ENCODE measurements around the gene SBF2.

- TF ChIP-seq POLR2A (IDR thresholded peaks at IDR 0.05; ENCODE audit: low read depth) (no peak), EP300 (IDR thresholded peaks at IDR 0.05) (no peak), POLR2AphosphoS5 (IDR thresholded peaks at IDR 0.05) (no peak)
- TF ChIP-seq, protein P1, sequence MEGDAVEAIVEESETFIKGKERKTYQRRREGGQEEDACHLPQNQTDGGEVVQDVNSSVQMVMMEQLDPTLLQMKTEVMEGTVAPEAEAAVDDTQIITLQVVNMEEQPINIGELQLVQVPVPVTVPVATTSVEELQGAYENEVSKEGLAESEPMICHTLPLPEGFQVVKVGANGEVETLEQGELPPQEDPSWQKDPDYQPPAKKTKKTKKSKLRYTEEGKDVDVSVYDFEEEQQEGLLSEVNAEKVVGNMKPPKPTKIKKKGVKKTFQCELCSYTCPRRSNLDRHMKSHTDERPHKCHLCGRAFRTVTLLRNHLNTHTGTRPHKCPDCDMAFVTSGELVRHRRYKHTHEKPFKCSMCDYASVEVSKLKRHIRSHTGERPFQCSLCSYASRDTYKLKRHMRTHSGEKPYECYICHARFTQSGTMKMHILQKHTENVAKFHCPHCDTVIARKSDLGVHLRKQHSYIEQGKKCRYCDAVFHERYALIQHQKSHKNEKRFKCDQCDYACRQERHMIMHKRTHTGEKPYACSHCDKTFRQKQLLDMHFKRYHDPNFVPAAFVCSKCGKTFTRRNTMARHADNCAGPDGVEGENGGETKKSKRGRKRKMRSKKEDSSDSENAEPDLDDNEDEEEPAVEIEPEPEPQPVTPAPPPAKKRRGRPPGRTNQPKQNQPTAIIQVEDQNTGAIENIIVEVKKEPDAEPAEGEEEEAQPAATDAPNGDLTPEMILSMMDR (IDR thresholded peaks at IDR 0.05), result no peak
Measured at GRCh38 chr11:10150800-10151199, 143.2 kb downstream of the SBF2 start.
